ENCODE measurements around the gene CYBC1.

Gene CYBC1

GRCh38 chr17:82410014-82410716 lies 40.4 kb downstream of the CYBC1 start:
- H3K4me3 ChIP-seq (replicated peaks; ENCODE audit: low read depth, low read length) = no peak overlapping the region
- no peak for DNase-seq (ENCODE audit: extremely low read depth, low read depth)
- TF ChIP-seq CTCF (IDR thresholded peaks at IDR 0.05; ENCODE audit: low read depth, low read length, missing control alignments) = no peak

GRCh38 chr17:82408938-82409318 lies 41.6 kb downstream of the CYBC1 start:
- no peak for DNase-seq (ENCODE audit: extremely low read depth, low read depth)
- TF ChIP-seq CTCF (IDR thresholded peaks at IDR 0.05; ENCODE audit: low read depth, low read length, missing control alignments) = no peak
- no peak overlapping the region for H3K4me3 ChIP-seq (replicated peaks; ENCODE audit: low read depth, low read length)

DNA sequence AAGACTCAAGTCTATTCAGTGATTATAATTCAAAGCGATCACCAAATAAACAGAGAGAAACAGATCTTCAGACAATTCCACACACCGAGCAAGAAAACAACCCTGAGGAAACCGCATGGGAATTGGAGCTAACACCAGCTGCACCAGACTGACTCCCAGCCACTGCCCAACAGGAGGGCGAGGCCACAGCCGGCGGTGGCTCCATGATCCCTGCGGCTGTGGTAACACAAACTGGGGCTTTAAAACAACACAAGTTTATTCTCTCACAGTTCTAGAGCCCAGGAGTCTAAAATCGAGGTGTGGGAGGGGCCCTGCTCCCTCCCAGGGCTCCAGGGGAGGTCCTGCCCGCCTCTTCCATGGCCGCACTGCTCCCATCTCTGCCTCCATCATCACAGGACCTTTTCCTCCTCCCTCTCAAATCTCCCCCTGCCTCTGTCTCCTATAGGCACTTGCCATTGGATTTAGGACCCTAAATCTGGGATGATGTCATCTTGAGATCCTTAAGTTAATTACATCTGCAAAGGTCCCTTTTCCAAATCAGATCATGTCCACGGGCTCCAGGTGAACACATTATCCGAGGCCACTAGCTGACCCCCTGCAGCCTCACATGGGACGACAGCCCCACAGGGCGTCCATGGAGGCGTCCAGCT lies 42.1 kb downstream of the CYBC1 start:
- TF ChIP-seq CTCF (IDR thresholded peaks at IDR 0.05; ENCODE audit: low read depth, low read length, missing control alignments) = no peak
- DNase-seq (ENCODE audit: extremely low read depth, low read depth) = no peak
- H3K4me3 ChIP-seq (replicated peaks; ENCODE audit: low read depth, low read length) = no peak overlapping the region

DNA sequence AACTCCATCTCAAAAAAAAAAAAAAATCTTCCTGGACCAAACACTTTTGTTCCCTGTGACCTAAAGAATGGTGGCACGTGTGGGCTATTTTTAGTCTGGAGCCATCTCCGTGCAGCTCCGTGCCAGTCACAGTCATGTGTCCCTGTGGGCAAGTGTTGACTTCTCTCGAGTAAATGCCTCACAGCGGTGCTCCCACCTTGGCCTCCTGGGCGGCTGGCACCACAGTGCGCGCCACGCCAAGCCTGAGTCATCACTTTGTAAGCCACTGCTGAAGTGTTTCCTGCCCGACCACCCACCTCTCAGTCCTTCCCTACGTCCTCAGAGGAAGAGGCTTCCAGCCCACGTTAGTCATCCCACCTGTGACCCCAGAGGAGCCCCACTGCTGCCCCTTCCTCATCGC lies 43.3 kb downstream of the CYBC1 start:
- no peak for TF ChIP-seq CTCF (IDR thresholded peaks at IDR 0.05; ENCODE audit: low read depth, low read length, missing control alignments)
- DNase-seq (ENCODE audit: extremely low read depth, low read depth) = no peak
- no peak overlapping the region for H3K4me3 ChIP-seq (replicated peaks; ENCODE audit: low read depth, low read length)

DNA sequence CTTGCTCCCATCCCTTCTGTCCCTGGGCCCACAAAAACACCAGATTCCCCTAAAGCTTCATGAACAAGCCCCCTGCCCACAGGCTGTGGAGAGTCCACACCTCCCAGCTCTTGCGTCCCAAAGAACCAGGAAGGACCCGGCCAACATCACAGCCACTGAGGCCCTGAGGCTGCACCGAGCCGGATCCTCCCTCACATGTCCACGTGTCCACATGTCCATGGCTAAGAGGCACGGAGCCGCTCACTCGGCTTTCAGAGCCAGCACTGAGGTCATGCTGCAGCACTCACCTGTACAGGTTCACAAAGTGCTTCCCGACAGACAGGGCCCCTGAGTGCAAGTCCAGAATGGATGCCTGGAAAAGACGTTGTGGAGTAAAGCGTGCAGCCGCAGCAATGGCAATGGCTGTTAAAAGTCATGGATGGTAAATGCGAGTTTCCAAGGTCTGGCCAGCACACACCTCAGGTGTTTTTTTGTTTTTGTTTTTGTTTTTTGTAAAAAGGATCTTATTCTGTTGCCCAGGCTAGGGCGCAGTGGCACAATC lies 44.4 kb downstream of the CYBC1 start:
- no peak for DNase-seq (ENCODE audit: extremely low read depth, low read depth)
- no peak overlapping the region for H3K4me3 ChIP-seq (replicated peaks; ENCODE audit: low read depth, low read length)
- TF ChIP-seq CTCF (IDR thresholded peaks at IDR 0.05; ENCODE audit: low read depth, low read length, missing control alignments) = no peak

DNA sequence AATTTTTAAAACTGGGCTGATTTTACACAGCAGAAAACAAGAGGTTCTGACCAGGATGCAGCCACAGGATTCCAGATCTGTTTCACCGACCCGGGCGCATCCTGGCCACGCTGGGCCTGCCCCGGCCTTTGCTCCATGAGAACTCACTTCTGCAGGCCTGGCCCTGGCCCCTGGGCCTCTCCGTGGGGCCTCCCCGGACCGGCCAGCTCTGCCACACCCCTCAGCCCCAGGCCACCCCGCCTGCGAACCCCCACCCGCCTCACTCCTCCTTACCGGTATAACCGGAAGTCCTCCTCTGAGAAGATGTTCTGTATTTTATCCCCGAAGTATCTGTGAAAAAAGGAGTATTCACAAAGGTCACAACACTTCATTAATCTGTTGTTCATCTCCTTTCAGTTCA lies 45.5 kb downstream of the CYBC1 start:
- no peak for DNase-seq (ENCODE audit: extremely low read depth, low read depth)
- no peak overlapping the region for H3K4me3 ChIP-seq (replicated peaks; ENCODE audit: low read depth, low read length)
- TF ChIP-seq CTCF (IDR thresholded peaks at IDR 0.05; ENCODE audit: low read depth, low read length, missing control alignments) = no peak

All from HFF-Myc (cell line).